T47D (cell line): ENCODE measurements around the gene RPUSD4.

Experiments used
- DNase-seq, 2 experiments: peaks; one replicate each; pipeline versions ENCODE4 v3.0.0 to v3.0.0-alpha.2; 2011 to 2012; ENCODE audit warnings: low read depth in 1 of 2, low spot score in 1 of 2
- JUND ChIP-seq: IDR thresholded peaks from 2 replicates; pipeline ENCODE4 v1.6.1; 2012; ENCODE audit warnings: low read depth
- in situ Hi-C: cut with HindIII; loops from 2 replicates; pipeline ENCODE4 v1.10.0; 2016; ENCODE audit warnings: low sequenced_read_pairs, low pct_unique_long_range_greater_than_20kb

RPUSD4 gene

GRCh38 chr11:126158054-126158791 lies 53.2 kb downstream of the RPUSD4 start:
- in situ Hi-C loops = no loop called here
- no peak for DNase-seq
- no peak for TF ChIP-seq JUND

- no peak for DNase-seq
- in situ Hi-C loops = no loop called here
Measured at GRCh38 chr11:126157326-126158030, 54.0 kb downstream of the RPUSD4 start.

GRCh38 chr11:126156814-126157213 lies 54.6 kb downstream of the RPUSD4 start:
- peak in 1 of 2 experiments; percentile 65 for DNase-seq

More at GRCh38 chr11:126157326-126158030, 54.0 kb downstream of the RPUSD4 start:
- TF ChIP-seq JUND = no peak

GRCh38 chr11:126155402-126156187 lies 55.9 kb downstream of the RPUSD4 start:
- DNase-seq = no peak
- TF ChIP-seq JUND = no peak
- in situ Hi-C loops = no loop called here

More at GRCh38 chr11:126156814-126157213, 54.6 kb downstream of the RPUSD4 start:
- TF ChIP-seq JUND = no peak
- in situ Hi-C loops = no loop called here

- DNase-seq = no peak
- no peak for TF ChIP-seq JUND
- in situ Hi-C loops = no loop called here
Measured at GRCh38 chr11:126154691-126155090, 56.8 kb downstream of the RPUSD4 start.

GRCh38 chr11:126153972-126154371 lies 57.5 kb downstream of the RPUSD4 start:
- in situ Hi-C loops = no loop called here
- DNase-seq = no peak
- TF ChIP-seq JUND = no peak

GRCh38 chr11:126153006-126153405 lies 58.4 kb downstream of the RPUSD4 start:
- no peak for TF ChIP-seq JUND
- in situ Hi-C loops = no loop called here
- no peak for DNase-seq

GRCh38 chr11:126152586-126152985 lies 58.9 kb downstream of the RPUSD4 start:
- no peak for TF ChIP-seq JUND
- DNase-seq = no peak
- in situ Hi-C loops = no loop called here

GRCh38 chr11:126152152-126152551 lies 59.3 kb downstream of the RPUSD4 start:
- in situ Hi-C loops = no loop called here

More at GRCh38 chr11:126152152-126152551, 59.3 kb downstream of the RPUSD4 start:
- no peak for TF ChIP-seq JUND
- DNase-seq = no peak
